SIG-M5 treated with dmso at 0.1 percent for 504 hours (cell line): Measurements from ENCODE around the gene TOMM7.
"Not testable (repeated sequence)": the region's sequence is repeated elsewhere in the genome, so short reads cannot be mapped to it uniquely, and the experiment has no call there.

Experiments used
- DNase-seq: peaks from one replicate; lab custom pipeline; 2025; ENCODE audit not compliant: unreplicated experiment; lab: John Stamatoyannopoulos, UW

TOMM7 gene

DNA sequence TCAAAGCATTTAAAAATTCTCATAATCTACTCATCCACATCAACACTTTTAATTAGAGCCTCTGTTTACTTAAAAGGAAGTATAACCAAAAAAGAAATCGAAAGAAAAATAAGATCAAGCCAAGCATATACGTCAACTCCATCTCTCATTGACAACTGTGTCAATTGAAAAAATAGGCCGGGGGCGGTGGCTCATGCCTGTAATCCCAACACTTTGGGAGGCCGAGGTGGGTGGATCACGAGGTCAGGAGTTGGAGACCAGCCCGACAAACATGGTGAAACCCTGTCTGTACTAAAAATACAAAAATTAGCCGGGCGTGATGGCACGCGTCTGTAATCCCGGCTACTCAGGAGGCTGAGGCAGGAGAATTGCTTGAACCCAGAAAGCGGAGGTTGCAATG is 32.0 kb downstream of the TOMM7 start:
- not testable (repeated sequence) for DNase-seq

DNA sequence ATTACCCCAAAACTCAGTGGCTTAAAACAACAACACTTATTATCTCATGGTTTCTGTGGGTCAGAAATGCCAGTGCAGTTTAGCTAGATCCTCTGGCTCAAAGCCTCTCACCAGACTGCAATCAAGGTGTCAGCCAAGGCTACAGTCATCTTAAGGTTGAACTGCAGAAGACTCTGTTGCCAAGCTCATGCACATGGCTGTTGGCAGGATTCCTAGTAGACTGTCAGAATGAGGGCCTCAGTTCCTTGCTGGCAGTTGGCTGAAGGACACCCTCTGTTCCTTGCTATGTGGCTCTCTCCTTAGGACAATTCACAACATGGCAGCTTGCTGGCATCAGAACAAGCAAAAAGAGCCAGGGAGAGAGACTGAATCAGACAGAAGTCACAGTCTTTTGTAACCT is 34.7 kb downstream of the TOMM7 start:
- DNase-seq: no peak

DNA sequence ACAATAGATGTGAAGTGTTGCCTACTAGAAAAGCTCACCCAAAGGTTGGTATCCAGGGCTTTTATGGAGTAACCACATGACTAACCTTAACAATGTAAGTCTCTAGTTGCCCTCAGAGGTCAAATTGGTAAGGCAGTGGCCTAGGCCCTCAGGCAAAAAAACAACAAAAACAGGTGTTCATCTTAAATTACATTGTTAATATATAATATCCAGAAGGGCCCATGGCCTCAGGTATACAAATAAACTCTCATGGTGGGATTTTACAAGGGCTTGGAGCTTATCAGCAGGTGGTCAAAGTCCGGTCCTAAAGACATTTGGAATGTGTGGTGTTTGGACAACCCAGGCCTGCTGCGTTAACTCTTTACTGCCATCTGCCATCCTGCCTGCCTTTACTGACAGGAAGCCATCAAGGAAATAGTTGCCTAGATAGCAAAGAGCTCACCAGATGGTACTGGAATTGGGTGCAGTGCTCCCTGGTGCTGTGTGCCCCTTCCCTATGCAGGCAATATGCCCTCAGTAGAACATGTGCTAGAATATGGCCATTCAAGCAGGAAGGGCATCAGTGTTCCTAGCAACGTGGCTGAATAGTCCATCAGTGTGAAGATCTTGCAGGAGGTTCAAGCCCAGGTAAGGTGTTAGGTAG is 36.2 kb downstream of the TOMM7 start:
- DNase-seq: no peak

DNA sequence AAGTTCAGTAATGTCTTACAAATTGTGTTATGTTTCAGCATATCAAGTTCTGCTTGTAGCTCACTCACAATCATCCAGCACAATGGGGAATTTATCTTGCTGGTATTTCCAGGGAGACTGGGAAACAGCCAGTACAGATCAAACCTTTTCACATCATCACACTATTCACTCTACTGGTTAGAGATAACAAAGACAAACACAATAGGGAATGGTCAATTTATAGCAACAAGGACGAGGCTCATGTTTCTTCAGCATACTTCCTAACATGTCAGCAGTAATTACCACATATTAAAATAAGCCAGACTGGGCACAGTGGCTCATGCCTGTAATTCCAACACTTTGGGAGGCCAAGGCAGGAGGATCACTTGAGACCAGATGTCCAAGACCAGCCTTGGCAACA is 38.3 kb downstream of the TOMM7 start:
- no peak for DNase-seq

DNA sequence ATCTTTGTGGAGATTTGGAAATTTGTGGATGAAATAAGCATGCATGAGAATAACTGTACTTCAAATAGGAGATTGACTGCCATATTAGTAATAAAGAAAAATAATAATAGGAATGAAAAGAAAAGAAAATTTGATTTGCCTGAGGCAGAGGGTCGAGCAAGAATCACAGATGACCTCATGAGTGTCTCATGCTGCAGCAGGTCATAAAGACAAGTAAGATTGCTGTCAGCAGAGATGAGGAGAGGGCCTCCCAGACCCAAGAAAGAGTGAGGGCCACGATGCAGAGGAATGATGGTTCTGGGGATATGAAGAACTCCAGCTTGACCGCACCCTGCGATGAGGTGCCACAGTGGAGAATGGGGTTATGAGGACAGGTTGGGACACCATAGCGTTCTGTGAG is 39.2 kb downstream of the TOMM7 start:
- DNase-seq: no peak

DNA sequence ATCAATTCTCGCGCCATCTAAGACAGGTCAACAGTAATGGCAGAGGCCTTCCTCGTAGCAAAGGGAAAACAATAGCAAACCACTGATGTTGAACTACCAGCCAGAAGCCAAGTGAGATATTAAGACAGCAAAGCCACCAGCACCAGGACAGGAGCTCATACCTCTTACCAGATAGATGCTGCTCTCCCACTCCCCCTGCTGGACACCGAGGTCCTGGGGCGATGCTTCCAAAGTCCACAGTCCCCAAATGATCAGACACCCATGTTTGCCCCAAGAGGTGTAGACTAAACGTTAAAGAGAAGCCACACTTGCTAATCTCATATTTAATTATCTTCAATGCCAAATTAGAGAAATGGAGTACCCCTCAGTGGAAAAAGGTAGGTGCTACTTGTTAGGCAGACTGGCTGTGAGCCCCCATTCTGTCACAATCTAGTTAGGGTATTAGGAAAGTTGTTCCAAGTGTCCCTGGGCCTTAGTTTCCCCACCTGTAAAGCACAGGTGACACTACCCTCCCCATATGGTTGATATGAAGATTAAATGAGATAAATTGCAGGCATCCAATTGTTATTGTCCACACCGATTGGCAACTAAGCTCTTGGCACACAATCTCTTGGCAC is 39.9 kb downstream of the TOMM7 start:
- DNase-seq: peak; percentile 67

DNA sequence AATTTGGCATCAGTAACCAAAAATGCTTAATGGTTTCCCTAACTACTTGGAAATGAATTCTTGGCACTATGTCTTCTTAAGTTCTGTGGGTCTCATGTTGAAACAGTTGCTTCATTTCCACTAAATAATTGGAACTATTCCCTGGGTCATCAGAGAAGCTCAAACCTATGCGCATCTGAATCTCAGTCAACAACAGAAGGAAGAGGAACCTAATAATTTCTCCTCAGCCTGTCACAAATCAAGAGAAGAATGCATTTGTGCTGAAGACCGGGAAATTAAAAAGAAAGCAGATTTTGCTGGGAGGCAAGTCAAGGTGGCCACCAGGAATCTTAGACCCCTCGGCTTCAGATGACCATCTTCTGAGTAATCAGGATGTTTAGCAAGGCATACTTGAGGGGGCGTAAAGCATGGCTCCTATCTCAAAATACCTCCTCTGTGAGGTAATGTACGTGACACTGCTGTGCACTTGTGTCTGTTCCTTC is 41.4 kb downstream of the TOMM7 start:
- DNase-seq: no peak

DNA sequence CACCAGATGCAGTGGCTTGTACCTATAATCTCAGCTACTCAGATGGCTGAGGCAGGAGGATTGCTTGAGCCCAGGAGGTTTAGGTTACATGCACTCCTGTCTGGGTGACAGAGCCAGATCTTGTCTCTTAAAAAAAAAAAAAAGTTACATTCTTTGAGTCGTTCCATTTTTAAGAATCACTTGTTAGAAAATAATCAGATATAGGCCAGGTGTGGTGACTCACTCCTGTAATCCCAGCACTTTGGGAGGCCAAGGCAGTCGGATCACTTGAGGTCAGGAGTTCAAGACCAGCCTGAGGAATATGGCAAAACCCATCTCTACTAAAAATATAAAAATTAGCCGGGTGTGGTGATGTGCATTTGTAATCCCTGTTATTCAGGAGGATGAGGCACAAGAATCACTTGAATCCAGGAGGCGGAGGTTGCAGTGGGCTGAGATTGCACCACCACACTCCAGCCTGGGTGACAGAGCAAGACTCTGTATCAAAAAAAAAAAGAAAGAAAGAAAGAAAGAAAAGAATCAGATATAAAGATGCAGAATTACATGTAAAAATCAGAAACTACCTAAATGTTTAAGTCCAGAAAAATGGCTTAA is 42.8 kb downstream of the TOMM7 start:
- DNase-seq: not testable (repeated sequence)

DNA sequence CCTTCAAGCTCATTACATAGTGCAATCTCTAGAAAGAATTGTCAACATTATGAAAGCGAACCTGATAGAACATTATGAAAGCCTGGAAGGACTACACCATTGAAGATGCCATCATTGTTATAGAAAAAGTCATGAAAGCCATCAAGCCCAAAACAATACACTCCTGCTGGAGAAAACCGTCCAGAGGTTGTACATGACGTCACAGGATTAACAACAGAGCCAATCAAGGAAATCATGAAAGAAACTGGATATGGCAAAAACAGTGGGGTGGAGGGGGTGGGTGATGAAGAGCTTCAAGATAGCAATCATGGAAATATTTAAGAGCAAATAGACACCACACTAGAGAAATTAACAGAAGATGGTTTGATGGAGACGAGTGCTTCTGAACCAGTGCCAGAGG is 45.7 kb downstream of the TOMM7 start:
- no peak for DNase-seq

DNA sequence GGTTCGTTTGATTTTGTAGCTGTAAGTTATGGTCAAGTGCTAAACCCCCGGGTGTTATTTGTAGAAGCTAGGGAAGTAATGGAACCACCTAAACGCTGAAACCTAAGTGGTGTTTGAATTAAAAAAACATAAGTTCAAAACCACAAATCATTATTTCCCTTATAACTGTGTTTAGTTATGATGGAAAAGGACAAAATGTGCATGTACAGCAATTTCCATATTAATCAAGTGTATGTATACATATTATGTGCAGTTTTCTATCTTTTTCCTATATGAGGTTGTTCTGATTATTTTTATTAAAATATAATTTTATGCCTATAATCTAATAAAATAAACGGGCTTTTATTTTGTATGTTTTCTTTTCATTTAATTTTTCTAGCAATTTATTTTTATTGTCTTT is 49.8 kb downstream of the TOMM7 start:
- no peak for DNase-seq

DNA sequence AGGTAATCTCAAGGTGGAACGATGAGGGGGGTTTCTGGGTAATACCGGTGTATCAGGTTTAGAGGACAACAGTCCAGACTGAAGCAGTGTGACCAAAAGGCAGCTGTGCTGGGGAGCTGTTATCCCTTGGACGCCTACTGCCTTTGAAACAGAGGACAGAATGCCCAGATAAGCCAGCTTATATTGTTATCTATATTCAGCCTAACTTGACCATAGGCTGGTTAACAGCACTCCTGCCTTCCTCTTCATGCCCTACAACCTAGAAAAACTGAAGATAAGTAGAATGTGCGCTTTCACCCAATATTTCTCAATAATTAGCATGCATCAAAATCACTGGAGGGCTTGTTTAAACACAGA is 50.8 kb downstream of the TOMM7 start:
- no peak for DNase-seq

DNA sequence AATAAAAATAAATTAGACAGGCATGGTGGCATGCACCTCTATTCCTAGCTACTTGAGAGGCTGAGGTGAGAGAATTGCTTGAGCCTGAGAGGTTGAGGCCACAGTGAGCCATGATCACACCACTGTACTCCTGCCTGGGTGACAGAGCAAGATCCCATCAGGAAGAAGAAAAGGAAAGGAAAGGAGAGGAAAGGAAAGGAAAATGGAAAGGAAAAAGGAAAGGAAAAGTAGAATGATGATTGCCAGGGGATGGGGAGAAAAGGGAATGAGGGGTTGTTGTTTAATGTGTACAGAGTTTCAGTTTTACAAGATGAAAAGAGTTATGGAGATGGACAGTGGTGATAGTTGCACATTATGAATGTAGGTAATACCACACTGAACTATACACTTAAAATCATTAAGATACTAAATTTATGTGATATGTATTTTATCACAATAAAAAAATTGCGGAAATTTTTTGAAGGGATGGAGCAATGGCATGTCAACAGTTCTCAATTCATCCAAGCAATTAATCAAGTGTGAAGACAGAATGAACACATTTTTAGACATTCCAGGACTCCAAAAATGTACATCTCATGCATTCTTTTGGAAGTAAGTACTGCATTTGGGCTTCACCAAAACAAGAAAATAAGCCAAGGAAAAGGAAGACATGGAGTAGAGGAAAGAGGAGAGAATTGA is 51.3 kb downstream of the TOMM7 start:
- DNase-seq: no peak

DNA sequence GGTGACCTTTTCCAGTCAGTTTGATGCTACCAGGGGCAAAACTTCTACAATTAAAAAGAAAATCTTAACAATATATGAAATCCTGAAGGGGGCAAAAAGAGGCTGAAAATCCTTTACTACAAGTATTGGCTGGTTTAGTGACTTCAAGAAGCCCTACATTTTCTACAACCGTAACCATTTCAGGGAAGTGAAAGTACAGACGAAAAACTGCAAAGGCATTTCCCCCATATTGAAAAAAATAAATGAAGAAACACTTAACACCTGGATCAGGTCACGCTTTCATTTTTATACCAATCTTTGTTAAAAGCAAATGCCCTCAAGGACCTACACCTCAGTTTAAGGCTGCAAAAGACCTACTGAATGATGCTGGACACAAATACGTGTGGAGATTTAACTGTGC is 57.0 kb downstream of the TOMM7 start:
- peak; percentile 14 for DNase-seq
